CD4-positive, alpha-beta T cell treated with Interferon alpha-2 for 1 hour (primary cell): ENCODE data around the gene RNU6-9.

Experiments
- DNase-seq, 2 donors: peaks; one replicate each; pipeline ENCODE4 v3.0.0-alpha.2; 2020 to 2022

Gene RNU6-9

GRCh38 chr19:899336-900042, 6.2 kb downstream of the RNU6-9 start:
- DNase-seq = no peak

DNA sequence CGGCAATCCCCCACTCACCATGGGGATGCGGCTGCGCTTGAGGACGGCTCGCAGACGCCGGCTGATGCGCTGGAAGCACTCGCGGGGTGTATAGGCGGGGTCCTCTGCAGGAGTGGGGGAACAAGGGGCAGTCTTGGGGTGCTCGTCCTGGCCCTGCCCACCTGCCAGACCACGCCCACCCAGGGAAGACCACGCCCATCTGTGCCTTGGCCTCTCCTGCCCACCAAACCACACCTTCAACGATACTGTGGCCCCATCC, 6.7 kb downstream of the RNU6-9 start:
- no peak for DNase-seq

GRCh38 chr19:900302-901111, 7.2 kb downstream of the RNU6-9 start:
- DNase-seq = peak; percentile 34 to 65

DNA sequence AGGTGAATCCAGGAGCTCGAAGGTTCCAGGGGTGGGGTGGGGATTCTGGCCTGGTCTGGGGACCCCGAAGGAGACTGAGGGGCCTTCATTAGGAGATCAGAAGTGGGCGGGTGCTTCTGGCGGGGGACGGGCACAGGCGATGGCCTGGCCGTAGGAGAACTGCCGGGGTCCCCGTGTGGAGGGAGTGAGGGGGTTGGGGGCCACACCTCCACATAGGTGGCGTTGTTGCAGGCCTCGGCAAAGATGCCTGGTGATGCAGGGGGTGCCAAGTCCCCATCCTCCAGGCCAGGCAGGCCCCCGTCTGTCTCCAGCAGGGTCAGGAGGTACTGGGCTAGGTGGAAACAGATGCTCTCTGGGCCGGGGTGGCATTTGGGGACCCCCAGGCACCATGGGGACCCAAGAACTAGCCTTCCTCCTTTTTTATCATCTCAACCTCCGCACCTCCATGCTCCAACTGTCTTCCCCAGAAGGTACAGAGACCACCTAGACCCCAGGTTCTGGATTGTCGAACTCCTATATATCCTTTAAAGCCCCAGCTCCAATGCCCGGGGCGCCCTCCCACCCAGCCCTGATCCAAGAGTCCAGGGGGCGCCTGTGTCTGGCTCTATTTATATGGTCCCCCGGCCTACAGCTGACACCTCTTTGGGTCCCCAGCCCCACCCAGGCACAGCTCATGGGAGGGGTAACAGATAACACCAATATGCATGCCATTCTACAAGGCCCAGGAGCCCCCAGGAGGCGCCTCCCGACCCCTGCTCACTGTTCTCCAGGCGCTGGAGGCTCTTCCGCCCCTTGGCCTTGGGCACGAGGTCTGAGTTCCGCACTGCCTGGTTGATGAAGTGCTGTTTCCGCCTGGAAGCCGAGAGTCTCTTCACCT, 8.2 kb downstream of the RNU6-9 start:
- DNase-seq = no peak

- no peak for DNase-seq
Measured at GRCh38 chr19:902093-902370, 8.7 kb downstream of the RNU6-9 start.

- DNase-seq = no peak
Measured at GRCh38 chr19:902446-903226, 9.4 kb downstream of the RNU6-9 start.

- DNase-seq = no peak
Measured at GRCh38 chr19:903266-903797, 10.0 kb downstream of the RNU6-9 start.

- DNase-seq = no peak
Measured at GRCh38 chr19:904545-904944, 11.3 kb downstream of the RNU6-9 start.

- peak; percentile 45 to 69 for DNase-seq
Measured at GRCh38 chr19:906480-906879, 13.2 kb downstream of the RNU6-9 start.

GRCh38 chr19:907183-907853, 14.0 kb downstream of the RNU6-9 start:
- DNase-seq = peak; percentile 44 to 72

GRCh38 chr19:911197-912033, 18.1 kb downstream of the RNU6-9 start:
- no peak for DNase-seq

- peak; percentile 39 to 59 for DNase-seq
Measured at GRCh38 chr19:912181-913079, 19.1 kb downstream of the RNU6-9 start.

GRCh38 chr19:913080-913748, 19.9 kb downstream of the RNU6-9 start, which contains the start of gene R3HDM4:
Gene R3HDM4, minus strand, starts transcription at chr19:913219. Its CDS starts 62 bp downstream, at chr19:913157.
- DNase-seq = peak; percentile 85 to 91

DNA sequence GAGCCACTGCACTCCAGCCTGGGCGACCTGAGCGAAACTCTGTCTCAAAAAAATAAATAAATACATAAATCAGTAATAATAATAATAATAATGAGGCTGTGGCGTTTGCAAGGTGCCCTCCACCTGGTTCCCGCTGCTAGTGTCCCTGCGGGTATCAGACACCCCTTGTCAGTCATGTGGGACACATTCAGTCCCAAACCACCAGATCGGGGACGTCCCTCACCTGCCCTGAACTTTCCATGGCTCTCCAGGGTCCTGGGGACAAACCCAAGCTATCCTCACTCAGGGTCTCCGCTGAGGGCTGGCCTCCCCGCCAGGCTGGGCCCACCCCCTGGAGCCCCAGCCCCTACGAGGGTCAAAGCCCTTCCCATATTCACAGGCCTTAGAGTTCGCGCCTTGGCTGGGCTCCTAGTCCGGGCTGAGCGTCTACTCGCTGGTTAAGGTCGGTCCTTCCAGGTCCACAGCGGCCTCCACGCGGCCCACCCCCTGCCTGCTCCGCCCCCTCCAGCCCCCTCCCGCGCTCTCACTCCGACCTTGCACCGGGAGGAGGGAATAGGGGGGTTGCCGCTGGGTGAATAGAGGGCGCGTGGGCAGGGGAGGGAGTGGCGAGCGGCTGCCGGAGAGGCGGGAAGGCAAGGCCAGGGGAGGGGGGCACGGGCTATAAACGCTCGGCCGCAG, 23.5 kb downstream of the RNU6-9 start:
- DNase-seq = no peak

- DNase-seq = peak; percentile 66 to 77
Measured at GRCh38 chr19:917323-918151, 24.3 kb downstream of the RNU6-9 start, which contains the start of gene KISS1R. Gene KISS1R, plus strand, starts transcription at chr19:917333. Its CDS starts 170 bp downstream, at chr19:917503.

- no peak for DNase-seq
Measured at GRCh38 chr19:918152-918437, 24.8 kb downstream of the RNU6-9 start.

- DNase-seq = no peak
Measured at GRCh38 chr19:918481-919198, 25.4 kb downstream of the RNU6-9 start.
